K562 (cell line): ENCODE data around the gene PALLD. TPM values are rescaled to one million over a fixed set of nuclear protein-coding genes. Genes with fewer than 3 reads are reported as not detected.

Experiments used
- DDX20 ChIP-seq: fragments of 450-650 bp; IDR thresholded peaks from 2 replicates; pipeline ENCODE4 v1.6.1; 2016; ENCODE audit warnings: missing genetic modification characterization, low read depth, mild to moderate bottlenecking, missing compliant biosample characterization, moderate library complexity
- DNMT1 ChIP-seq: fragments of 450-650 bp; IDR thresholded peaks from 2 replicates; pipeline ENCODE4 v1.6.1; 2016; ENCODE audit warnings: antibody characterized with exemption, mild to moderate bottlenecking
- JUNB ChIP-seq: fragments of 450-650 bp; formaldehyde crosslinking; conservative IDR thresholded peaks from 2 replicates; pipeline ENCODE4 v1.4.0; 2020; ENCODE audit warnings: mild to moderate bottlenecking
- SRSF1 ChIP-seq: fragments of 200-400 bp; formaldehyde crosslinking; IDR thresholded peaks from 2 replicates; pipeline ENCODE4 v1.6.1; 2017; ENCODE audit warnings: mild to moderate bottlenecking, low read depth, low read length, moderate library complexity
- ZNF444 ChIP-seq: fragments of 250-450 bp; sonication (Bioruptor Pico); IDR thresholded peaks from 2 replicates; pipeline ENCODE4 v1.4.0; 2020; ENCODE audit warnings: mild to moderate bottlenecking, moderate library complexity
- polyA plus RNA-seq, 8 experiments: library from polyadenylated mRNA; depleted of rRNA in 4 of 8; stranded (reverse) in 5 of 8; unstranded in 3 of 8; fragments of >200 nt; fragmentation: Nextera tagmentation in 2 of 8; fragmentation: Illumina TruSeq in 1 of 8; extraction: Ambion mirVana in 2 of 8; extraction: Trizol in 1 of 8; gene quantifications; 2 replicates each; pipeline versions ENCODE4 v1.2.1 to v1.2.3, GENCODE V29; 2011 to 2014; ENCODE audit warnings: inconsistent platforms in 1 of 8, missing spikeins in 1 of 8
- total RNA-seq, 7 experiments: library from RNA; depleted of rRNA in 6 of 7; stranded (reverse); fragments of >200 nt in 6 of 7; fragmentation: Illumina TruSeq in 2 of 7; extraction: Trizol in 2 of 7; gene quantifications; 2 replicates each; pipeline versions ENCODE4 v1.2.1 to v1.2.3, GENCODE V29; 2011 to 2021; ENCODE audit warnings: low replicate concordance in 1 of 7
- TF ChIP-seq, protein P1 (sequence below): sonication (generic); formaldehyde crosslinking; IDR thresholded peaks from 2 replicates; pipeline ENCODE4 v1.8.0; 2023; ENCODE audit warnings: missing genetic modification reagents, mild to moderate bottlenecking, borderline replicate concordance
- TF ChIP-seq, protein P2 (sequence below): fragments of 450-650 bp; conservative IDR thresholded peaks from 2 replicates; pipeline ENCODE4 v1.6.1; 2016; ENCODE audit warnings: missing genetic modification characterization, low read depth, mild to moderate bottlenecking, control low read depth, missing compliant biosample characterization
- TF ChIP-seq, protein P3 (sequence below): fragments of 450-650 bp; IDR thresholded peaks from 2 replicates; pipeline ENCODE4 v1.7.1; 2018; ENCODE audit warnings: mild to moderate bottlenecking, low read depth; ENCODE audit not compliant: partially characterized antibody

Gene PALLD
- total and polyA plus RNA-seq, 9 of the 15 experiments (the other 6 are each of a cell fraction or from before 2014, with no cell fraction given), result 0.01 to 0.35 (median 0.06) TPM; not detected in 3

DNA sequence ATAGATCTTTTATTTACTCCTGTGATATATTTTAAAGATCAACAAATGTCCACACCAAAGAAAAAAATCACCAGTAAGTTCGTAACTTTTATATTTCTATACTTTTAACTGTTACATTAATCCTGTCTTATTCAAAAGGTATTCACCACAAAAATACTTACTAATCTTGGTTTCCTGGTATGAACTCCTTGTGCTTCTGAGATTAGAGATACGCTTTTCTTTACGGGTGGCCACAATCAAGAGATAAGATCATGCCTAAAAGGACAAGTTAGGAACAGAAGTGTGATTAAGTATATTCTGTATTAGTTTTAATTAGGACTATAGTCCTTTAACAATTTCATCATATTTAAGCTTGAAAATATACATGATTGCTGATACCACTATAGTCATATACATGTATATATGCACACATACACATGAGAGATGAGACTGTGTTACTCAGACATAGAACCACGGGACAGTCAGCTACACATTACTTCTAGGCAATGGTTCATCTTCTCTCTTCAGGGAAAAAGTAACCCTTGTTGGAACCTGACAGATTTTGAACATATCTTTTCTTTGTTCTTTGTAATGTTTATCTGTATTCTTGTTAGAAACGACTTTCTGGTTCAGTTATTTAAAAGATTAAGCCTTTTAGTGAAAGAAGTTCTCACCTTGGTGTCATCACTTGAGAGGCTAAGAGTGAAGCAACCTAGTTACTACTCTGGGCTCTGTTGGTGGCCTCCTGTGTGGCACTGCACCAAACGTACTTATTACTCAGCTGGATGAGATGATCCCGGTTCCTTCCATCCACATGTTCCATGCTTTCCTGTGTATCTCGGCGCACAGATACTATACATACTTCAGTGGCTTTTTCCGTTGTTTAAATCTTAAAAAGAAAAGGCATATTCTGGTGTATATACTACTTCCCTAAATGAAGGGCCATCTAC is 367.1 kb downstream of the PALLD start (continued):
- TF ChIP-seq, protein P1, sequence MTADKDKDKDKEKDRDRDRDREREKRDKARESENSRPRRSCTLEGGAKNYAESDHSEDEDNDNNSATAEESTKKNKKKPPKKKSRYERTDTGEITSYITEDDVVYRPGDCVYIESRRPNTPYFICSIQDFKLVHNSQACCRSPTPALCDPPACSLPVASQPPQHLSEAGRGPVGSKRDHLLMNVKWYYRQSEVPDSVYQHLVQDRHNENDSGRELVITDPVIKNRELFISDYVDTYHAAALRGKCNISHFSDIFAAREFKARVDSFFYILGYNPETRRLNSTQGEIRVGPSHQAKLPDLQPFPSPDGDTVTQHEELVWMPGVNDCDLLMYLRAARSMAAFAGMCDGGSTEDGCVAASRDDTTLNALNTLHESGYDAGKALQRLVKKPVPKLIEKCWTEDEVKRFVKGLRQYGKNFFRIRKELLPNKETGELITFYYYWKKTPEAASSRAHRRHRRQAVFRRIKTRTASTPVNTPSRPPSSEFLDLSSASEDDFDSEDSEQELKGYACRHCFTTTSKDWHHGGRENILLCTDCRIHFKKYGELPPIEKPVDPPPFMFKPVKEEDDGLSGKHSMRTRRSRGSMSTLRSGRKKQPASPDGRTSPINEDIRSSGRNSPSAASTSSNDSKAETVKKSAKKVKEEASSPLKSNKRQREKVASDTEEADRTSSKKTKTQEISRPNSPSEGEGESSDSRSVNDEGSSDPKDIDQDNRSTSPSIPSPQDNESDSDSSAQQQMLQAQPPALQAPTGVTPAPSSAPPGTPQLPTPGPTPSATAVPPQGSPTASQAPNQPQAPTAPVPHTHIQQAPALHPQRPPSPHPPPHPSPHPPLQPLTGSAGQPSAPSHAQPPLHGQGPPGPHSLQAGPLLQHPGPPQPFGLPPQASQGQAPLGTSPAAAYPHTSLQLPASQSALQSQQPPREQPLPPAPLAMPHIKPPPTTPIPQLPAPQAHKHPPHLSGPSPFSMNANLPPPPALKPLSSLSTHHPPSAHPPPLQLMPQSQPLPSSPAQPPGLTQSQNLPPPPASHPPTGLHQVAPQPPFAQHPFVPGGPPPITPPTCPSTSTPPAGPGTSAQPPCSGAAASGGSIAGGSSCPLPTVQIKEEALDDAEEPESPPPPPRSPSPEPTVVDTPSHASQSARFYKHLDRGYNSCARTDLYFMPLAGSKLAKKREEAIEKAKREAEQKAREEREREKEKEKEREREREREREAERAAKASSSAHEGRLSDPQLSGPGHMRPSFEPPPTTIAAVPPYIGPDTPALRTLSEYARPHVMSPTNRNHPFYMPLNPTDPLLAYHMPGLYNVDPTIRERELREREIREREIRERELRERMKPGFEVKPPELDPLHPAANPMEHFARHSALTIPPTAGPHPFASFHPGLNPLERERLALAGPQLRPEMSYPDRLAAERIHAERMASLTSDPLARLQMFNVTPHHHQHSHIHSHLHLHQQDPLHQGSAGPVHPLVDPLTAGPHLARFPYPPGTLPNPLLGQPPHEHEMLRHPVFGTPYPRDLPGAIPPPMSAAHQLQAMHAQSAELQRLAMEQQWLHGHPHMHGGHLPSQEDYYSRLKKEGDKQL (CRISPR knock-in tag), result no peak
- TF ChIP-seq JUNB (CRISPR knock-in tag) (no peak), DDX20 (tag) (no peak), ZNF444 (CRISPR knock-in tag) (no peak), SRSF1 (no peak), DNMT1 (no peak)
- TF ChIP-seq, protein P2, sequence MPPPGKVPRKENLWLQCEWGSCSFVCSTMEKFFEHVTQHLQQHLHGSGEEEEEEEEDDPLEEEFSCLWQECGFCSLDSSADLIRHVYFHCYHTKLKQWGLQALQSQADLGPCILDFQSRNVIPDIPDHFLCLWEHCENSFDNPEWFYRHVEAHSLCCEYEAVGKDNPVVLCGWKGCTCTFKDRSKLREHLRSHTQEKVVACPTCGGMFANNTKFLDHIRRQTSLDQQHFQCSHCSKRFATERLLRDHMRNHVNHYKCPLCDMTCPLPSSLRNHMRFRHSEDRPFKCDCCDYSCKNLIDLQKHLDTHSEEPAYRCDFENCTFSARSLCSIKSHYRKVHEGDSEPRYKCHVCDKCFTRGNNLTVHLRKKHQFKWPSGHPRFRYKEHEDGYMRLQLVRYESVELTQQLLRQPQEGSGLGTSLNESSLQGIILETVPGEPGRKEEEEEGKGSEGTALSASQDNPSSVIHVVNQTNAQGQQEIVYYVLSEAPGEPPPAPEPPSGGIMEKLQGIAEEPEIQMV (tag), result no peak
- TF ChIP-seq, protein P3, sequence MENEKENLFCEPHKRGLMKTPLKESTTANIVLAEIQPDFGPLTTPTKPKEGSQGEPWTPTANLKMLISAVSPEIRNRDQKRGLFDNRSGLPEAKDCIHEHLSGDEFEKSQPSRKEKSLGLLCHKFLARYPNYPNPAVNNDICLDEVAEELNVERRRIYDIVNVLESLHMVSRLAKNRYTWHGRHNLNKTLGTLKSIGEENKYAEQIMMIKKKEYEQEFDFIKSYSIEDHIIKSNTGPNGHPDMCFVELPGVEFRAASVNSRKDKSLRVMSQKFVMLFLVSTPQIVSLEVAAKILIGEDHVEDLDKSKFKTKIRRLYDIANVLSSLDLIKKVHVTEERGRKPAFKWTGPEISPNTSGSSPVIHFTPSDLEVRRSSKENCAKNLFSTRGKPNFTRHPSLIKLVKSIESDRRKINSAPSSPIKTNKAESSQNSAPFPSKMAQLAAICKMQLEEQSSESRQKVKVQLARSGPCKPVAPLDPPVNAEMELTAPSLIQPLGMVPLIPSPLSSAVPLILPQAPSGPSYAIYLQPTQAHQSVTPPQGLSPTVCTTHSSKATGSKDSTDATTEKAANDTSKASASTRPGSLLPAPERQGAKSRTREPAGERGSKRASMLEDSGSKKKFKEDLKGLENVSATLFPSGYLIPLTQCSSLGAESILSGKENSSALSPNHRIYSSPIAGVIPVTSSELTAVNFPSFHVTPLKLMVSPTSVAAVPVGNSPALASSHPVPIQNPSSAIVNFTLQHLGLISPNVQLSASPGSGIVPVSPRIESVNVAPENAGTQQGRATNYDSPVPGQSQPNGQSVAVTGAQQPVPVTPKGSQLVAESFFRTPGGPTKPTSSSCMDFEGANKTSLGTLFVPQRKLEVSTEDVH, result no peak
